MM.1S (cell line): ENCODE data around the gene OLFM1.

Experiments
- CTCF ChIP-seq: fragments of 300-600 bp; sonication (generic); IDR thresholded peaks from 2 replicates; pipeline ENCODE4 v1.5.1; 2016; ENCODE audit warnings: antibody characterized with exemption, low read length, mixed read lengths
- EZH2phosphoT487 ChIP-seq: fragments of 300-600 bp; sonication (generic); IDR thresholded peaks from 2 replicates; pipeline ENCODE4 v1.6.1; 2018; ENCODE audit warnings: antibody characterized with exemption, low read length

DNA sequence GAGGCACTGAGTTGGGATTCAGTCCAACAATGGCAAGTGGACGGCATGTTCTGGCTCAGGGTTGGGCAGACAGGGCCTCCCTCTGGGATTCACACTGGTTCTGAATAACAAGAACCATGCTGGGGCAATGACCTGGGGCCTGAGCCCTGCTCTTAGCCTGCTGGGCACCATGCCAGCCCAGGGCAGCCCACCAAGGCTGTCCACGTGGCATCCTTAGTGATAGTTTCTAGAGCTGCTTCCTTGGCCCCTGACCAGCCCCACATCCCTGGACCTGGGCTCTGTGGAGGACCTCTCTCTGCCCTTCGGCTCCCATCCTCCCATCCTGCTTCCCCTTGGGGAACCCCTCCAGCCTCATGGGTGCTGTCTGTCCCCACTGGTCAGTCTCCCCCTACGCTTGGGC is 22.3 kb upstream of the OLFM1 start:
- TF ChIP-seq CTCF: no peak
- TF ChIP-seq EZH2phosphoT487: no peak
